DMS 273 (cell line): ENCODE measurements around the gene GTF3C5.
"Not testable (repeated sequence)": the region's sequence is repeated elsewhere in the genome, so short reads cannot be mapped to it uniquely, and the experiment has no call there.

ENCODE experiments used
- DNase-seq: peaks from one replicate; lab custom pipeline; 2025; ENCODE audit not compliant: unreplicated experiment; lab: John Stamatoyannopoulos, UW

Gene GTF3C5

GRCh38 chr9:133067813-133068212 lies 37.0 kb downstream of the GTF3C5 start:
- peak; percentile 66 for DNase-seq

GRCh38 chr9:133068431-133068830 lies 37.6 kb downstream of the GTF3C5 start:
- DNase-seq = not testable (repeated sequence)

GRCh38 chr9:133070500-133070961 lies 39.7 kb downstream of the GTF3C5 start:
- DNase-seq = not testable (repeated sequence)

DNA sequence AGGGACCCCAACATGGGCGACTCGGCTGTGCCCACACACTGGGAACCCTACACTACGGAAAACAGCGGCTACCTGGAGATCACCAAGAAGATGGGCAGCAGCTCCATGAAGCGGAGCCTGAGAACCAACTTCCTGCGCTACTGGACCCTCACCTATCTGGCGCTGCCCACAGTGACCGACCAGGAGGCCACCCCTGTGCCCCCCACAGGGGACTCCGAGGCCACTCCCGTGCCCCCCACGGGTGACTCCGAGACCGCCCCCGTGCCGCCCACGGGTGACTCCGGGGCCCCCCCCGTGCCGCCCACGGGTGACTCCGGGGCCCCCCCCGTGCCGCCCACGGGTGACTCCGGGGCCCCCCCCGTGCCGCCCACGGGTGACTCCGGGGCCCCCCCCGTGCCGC lies 40.2 kb downstream of the GTF3C5 start:
- not testable (repeated sequence) for DNase-seq

- no peak for DNase-seq
Measured at GRCh38 chr9:133071484-133072150, 40.8 kb downstream of the GTF3C5 start.

- DNase-seq = not testable (repeated sequence)
Measured at GRCh38 chr9:133072210-133072609, 41.4 kb downstream of the GTF3C5 start.

GRCh38 chr9:133073086-133074014 lies 42.6 kb downstream of the GTF3C5 start:
- DNase-seq = no peak

DNA sequence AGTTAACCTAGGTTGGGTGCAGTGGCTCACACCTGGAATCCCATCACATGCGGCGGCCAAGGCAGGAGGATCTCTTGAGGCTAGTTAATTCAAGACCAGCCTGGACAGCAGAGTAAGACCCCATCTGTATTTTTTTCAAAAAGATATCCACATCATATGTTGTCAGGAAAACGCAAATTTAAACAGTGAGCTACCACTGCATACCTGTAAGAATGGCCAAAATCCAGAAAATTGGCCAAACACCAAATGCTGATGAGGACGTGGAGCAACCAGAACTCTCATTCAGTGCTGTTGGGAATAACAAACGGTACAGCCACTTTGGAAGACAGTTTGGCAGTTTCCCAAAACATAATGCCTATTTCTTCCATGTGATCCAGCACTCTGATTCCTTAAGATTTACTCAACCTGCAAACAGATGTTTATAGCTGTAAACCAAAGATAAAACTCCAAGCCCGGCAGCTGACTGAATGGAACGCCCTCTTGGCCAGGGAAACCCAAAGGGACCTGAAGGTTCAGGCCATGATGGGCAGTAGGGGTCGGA lies 43.4 kb downstream of the GTF3C5 start:
- DNase-seq = peak; percentile 45

- DNase-seq = no peak
Measured at GRCh38 chr9:133075925-133076630, 45.3 kb downstream of the GTF3C5 start.

DNA sequence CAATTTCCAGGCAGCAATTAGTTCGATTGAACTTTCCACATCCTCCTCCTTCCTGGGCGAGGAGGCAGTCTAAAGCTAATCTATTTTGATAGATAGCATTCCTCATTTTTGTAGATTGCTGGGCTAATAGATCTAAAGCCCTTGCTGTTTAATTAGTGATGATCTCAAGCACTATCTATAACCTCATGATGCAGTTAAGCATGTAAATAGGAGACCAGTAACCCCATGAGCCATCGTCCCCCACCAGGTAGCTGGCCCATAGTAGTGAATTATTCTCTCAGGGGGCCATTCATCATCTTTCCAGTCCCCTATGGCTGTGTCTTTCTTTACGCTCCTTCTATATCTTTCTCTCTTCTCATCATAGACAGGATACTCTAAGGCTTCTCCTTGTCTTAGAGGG lies 45.9 kb downstream of the GTF3C5 start:
- no peak for DNase-seq

DNA sequence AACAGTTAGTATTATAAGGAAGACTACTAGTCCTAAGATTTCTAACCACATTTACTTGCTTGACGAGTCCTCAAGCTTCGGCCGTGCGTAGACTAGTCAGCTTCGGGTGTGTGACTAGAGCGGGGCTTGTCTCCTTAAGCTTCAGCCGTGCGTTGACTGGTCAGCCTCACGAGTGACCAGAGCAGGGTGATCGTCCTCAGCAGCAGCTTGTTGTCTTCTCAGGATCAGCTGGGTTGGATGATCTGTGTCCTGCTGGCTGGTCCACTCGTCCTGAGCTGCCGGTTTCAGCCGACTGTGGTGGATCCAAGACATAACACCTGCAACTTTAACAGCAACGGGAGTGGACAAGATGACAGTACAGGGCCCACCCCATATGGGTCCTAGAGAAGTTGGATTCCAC lies 47.7 kb downstream of the GTF3C5 start:
- no peak for DNase-seq

- no peak for DNase-seq
Measured at GRCh38 chr9:133080161-133080560, 49.4 kb downstream of the GTF3C5 start.

- not testable (repeated sequence) for DNase-seq
Measured at GRCh38 chr9:133080786-133081779, 50.3 kb downstream of the GTF3C5 start.

DNA sequence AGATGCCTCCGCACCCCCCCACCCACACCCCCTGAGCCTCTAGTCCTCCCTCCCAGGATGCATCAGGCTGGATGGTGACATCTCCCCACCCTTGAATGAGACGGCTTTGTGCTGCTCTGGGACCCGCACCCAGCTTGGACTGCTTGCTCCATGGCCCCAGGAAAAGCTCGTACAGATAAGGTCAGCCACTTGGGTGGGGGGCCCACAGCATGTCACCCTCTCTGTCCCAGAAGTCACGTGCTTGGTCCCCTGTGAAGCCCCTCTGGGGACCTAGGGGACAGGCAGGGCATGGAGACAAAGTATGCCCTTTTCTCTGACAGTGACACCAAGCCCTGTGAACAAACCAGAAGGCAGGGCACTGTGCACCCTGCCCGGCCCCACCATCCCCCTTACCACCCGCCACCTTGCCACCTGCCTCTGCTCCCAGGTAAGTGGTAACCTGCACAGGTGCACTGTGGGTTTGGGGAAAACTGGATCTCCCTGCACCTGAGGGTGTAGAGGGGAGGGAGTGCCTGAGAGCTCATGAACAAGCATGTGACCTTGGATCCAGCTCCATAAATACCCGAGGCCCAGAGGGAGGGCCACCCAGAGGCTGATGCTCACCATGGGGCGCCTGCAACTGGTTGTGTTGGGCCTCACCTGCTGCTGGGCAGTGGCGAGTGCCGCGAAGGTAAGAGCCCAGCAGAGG lies 51.3 kb downstream of the GTF3C5 start:
- not testable (repeated sequence) for DNase-seq

- not testable (repeated sequence) for DNase-seq
Measured at GRCh38 chr9:133083688-133084087, 52.9 kb downstream of the GTF3C5 start.

- not testable (repeated sequence) for DNase-seq
Measured at GRCh38 chr9:133086212-133086860, 55.5 kb downstream of the GTF3C5 start.

DNA sequence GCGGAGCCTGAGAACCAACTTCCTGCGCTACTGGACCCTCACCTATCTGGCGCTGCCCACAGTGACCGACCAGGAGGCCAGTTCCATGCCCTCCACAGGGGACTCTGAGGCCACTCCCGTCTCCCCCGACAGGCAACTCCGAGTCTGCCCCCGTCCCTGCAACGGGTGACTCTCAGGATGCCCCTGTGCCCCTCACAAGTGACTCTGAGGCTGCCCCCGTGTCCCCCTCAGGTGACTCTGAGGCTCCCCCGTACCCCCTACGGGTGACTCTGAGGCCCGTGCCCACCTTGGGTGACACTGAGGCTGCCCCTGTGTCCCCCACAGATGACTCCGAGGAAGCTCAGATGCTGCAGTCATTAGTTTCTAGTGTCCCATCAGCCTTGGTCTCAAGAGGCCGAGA lies 56.1 kb downstream of the GTF3C5 start:
- no peak for DNase-seq

DNA sequence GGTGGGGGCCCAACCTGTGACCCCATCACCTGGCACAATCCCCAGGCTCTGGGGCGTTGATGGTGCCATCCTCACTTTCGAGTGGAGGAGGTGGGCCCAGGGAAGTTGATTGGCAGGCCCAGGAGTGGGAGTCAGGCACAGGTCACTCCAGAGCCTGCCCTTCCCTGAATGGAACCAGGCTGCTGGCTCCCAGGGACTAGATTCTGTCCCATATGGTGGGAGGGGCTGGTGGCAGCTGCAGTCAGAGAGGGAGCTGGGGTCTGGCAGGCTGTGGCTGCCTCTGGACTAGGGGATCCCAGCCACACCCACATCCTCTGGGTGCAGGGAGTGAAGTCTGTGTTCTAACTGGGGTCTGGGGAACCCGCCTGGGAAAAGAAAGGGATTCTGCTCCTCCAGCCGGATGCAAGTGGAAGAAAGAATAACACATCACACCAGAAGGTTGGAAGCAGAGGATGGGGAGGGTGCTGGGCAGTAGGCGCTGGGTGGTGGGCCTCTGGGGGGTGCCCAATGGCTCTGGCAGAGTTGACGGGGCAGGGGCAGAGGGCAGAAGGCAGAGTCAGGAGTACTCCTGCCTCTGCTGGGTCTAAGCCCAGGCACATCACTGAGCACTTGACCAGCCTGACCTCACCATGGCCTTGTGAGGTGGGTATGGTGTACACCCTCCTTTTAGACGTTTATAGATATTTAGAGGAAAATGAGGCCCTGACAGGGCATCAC lies 56.8 kb downstream of the GTF3C5 start:
- DNase-seq = peak; percentile 58
